Heart left ventricle (tissue), 16 donors: ENCODE measurements around the gene CYP2A6. TPM values are rescaled to one million over a fixed set of nuclear protein-coding genes. Genes with fewer than 3 reads are reported as not detected.

Source experiments
- ATAC-seq, 4 donors: fragments of 200-7000 bp; cut with Tn5 transposase; one replicate each; pipeline ENCODE4 v1.9.1; 2020 to 2022; ENCODE audit warnings: moderate library complexity in 4 of 4, mild to moderate bottlenecking in 3 of 4, moderate number of reproducible peaks in 1 of 4
- DNase-seq, 5 donors: peaks; one replicate each; pipeline ENCODE4 v3.0.0-alpha.2; 2020
- H3K27ac ChIP-seq, 12 donors: fragments of 200-600 bp; sonication (generic) in 4 of 12; one replicate each; pipeline versions ENCODE4 v1.5.0 to v1.8.0; 2016 to 2022; ENCODE audit warnings: mild to moderate bottlenecking in 2 of 12
- H3K27me3 ChIP-seq, 9 donors: fragments of 200-600 bp; sonication (generic) in 2 of 9; one replicate each; pipeline versions ENCODE4 v1.5.1 to v1.8.0; 2016 to 2022; ENCODE audit warnings: mild to moderate bottlenecking in 3 of 9
- H3K36me3 ChIP-seq, 9 donors: fragments of 200-600 bp; sonication (generic) in 2 of 9; one replicate each; pipeline versions ENCODE4 v1.5.0 to v1.8.0; 2018 to 2022; ENCODE audit warnings: mild to moderate bottlenecking in 2 of 9
- H3K4me1 ChIP-seq, 12 donors: fragments of 200-600 bp; sonication (generic) in 4 of 12; one replicate each; pipeline versions ENCODE4 v1.5.0 to v1.8.0; 2016 to 2022; ENCODE audit warnings: mild to moderate bottlenecking in 3 of 12
- H3K4me3 ChIP-seq, 12 donors: fragments of 200-600 bp; sonication (generic) in 4 of 12; one replicate each; pipeline versions ENCODE4 v1.5.0 to v1.8.0; 2017 to 2022; ENCODE audit warnings: mild to moderate bottlenecking in 9 of 12, moderate library complexity in 4 of 12
- H3K9me3 ChIP-seq, 12 donors: fragments of 200-600 bp; sonication (generic) in 4 of 12; one replicate each; pipeline versions ENCODE4 v1.5.0 to v1.8.0; 2016 to 2022; ENCODE audit warnings: mild to moderate bottlenecking in 1 of 12
- CTCF ChIP-seq, 12 donors: fragments of 200-600 bp; sonication (generic) in 4 of 12; IDR thresholded peaks; one replicate each; pipeline versions ENCODE4 v1.5.0 to v1.8.0; 2018 to 2022; ENCODE audit warnings: antibody characterized with exemption in 12 of 12, mild to moderate bottlenecking in 5 of 12
- POLR2A ChIP-seq, 2 donors: fragments of 450-650 bp; IDR thresholded peaks; one replicate each; pipeline ENCODE4 v1.6.1; 2017; ENCODE audit warnings: antibody characterized with exemption in 2 of 2, mild to moderate bottlenecking in 2 of 2, moderate library complexity in 2 of 2
- WGBS, 4 donors: extraction: QIAGEN DNeasy Blood & Tissue Kit in 2 of 4; methylation state at CpG; one replicate each; pipeline versions ENCODE4 v1.1.5 to v1.1.7; 2013 to 2018; 5-methylcytosine and 5-hydroxymethylcytosine counted together
- intact Hi-C, 10 donors: fragments of 100-400 bp; cut with DNase I; formaldehyde crosslinking; loops; one replicate each; pipeline versions ENCODE4 v1.11.1 to v1.14.2; 2022
- polyA plus RNA-seq, 2 donors: library from polyadenylated mRNA; stranded (reverse); fragments of 200-250 nt; gene quantifications; one replicate each; pipeline ENCODE4 v1.2.3, GENCODE V29; 2013
- total RNA-seq, 9 donors: library from RNA; depleted of rRNA in 2 of 9; stranded (reverse); fragments of >200 nt in 2 of 9; fragmentation: NEBNext Ultra II Directional in 3 of 9; extraction: Animal tissue kit (Norgen Biotek cat#: 25700) in 3 of 9; gene quantifications; one replicate each; pipeline versions ENCODE4 v1.1.0 to v1.2.4, GENCODE V29; 2016 to 2023
- donor health status: ischemic (EF 13 %, LVEDD 7.1; RV severe dilation, severe dysfunction).
- donor health status: healthy with polysubstance abuse.
- donor health status: DM: no; HTN: yes; CAD: no.
- donor health status: DM: no; HTN: no; CAD: no.
- donor health status: ischemic (EF 25% LVEDD 6.9; RV normal size, moderate dysfunction).
- donor health status: ischemic (EF 25% LVEDD 5.7; RV mildly dilated, moderate dysfunction).
- donor health status: healthy.
- donor health status: DM: yes; HTN: yes; CAD: no.
- donor health status: ischemic (EF 35%, LVEDD 5.7; RV mildly dilated, moderate dysfunction).
- donor health status: nonischemic (EF 11% LVEDD 7.7; RV severe dilation, severe dysfunction).
- donor health status: DM: yes; HTN: yes; CAD: no.
- donor health status: PGD.
- donor health status: ischemic (EF 29% LVEDD 5.4; RV normal size, mild dysfunction).
- donor health status: nonischemic (EF 23%, LVEDD 6.1; RV moderate dilation, normal function).

CYP2A6 gene
- total and polyA plus RNA-seq, 11 donors = 0.16 TPM; not detected in 10

- Histone ChIP-seq H3K27me3 (no peaks in the 10 kb centered on the region), H3K9me3 (no peaks in the 10 kb centered on the region), H3K4me3 (peak overlapping the region in 9 of 12 donors; percentile 1 to 38 (median 20)), H3K36me3 (peaks cover 0 to 57% (median 33%) of the 10 kb centered on the region in 9 donors), H3K27ac (peak overlapping the region; percentile 13 to 99 (median 97)), H3K4me1 (peaks cover 44 to 96% (median 82%) of the 10 kb centered on the region in 12 donors)
- TF ChIP-seq CTCF (IDR thresholded peaks at IDR 0.05) (peak; percentile 75 to 95 (median 86)), POLR2A (IDR thresholded peaks at IDR 0.05) (peak in 1 of 2 donors; percentile 33)
- peak; percentile 84 to 90 (median 87) for DNase-seq
- intact Hi-C loops = loop anchor here in 6 of 10 donors (5.0 to 10.0 kb wide), 5 partner anchors 89 to 384 kb away; partner anchors contain the start of genes COQ8B (in 2 of the 6), ITPKC (in 2 of the 6) and SERTAD1 (in 1 of the 6)
- WGBS, 4 donors = 27 to 43% (median 37%) methylated on average over 19 to 26 of the region's 26 CpGs
- peak; percentile 38 to 64 (median 48) for ATAC-seq
These were observed 43.7 kb downstream of the CYP2A6 start for GRCh38 chr19:40806423-40807146.

GRCh38 chr19:40805258-40805868, 44.9 kb downstream of the CYP2A6 start:
- TF ChIP-seq CTCF (IDR thresholded peaks at IDR 0.05) (no peak), POLR2A (IDR thresholded peaks at IDR 0.05) (no peak)
- peak overlapping the region in 11 of 12 donors; percentile 95 to 99 (median 97) for H3K27ac ChIP-seq
- DNase-seq (peak in 1 of 5 donors; percentile 62), ATAC-seq (peak in 2 of 4 donors; percentile 2)
- no peaks in the 10 kb centered on the region for H3K9me3 ChIP-seq
- 35 to 67% (median 55%) methylated on average over 2 of the region's 2 CpGs for WGBS, 4 donors
- peaks cover 56 to 100% (median 90%) of the 10 kb centered on the region in 12 donors for H3K4me1 ChIP-seq
- intact Hi-C loops = loop anchor here in 6 of 10 donors (5.0 to 10.0 kb wide), 5 partner anchors 88 to 383 kb away; partner anchors contain the start of genes COQ8B (in 2 of the 6), ITPKC (in 2 of the 6) and SERTAD1 (in 1 of the 6)
- H3K4me3 ChIP-seq = no peak overlapping the region
- H3K27me3 ChIP-seq = no peaks in the 10 kb centered on the region
- H3K36me3 ChIP-seq = peaks cover 0 to 69% (median 44%) of the 10 kb centered on the region in 9 donors

GRCh38 chr19:40804783-40805242, 45.4 kb downstream of the CYP2A6 start:
- TF ChIP-seq CTCF (IDR thresholded peaks at IDR 0.05) (peak in 2 of 12 donors; percentile 19 to 23), POLR2A (IDR thresholded peaks at IDR 0.05) (no peak)
- H3K9me3 ChIP-seq = no peaks in the 10 kb centered on the region
- H3K4me3 ChIP-seq = no peak overlapping the region
- DNase-seq (peak in 1 of 5 donors; percentile 53), ATAC-seq (peak in 3 of 4 donors; percentile 1 to 7 (median 1))
- H3K27me3 ChIP-seq = no peaks in the 10 kb centered on the region
- intact Hi-C loops = loop anchor here in 6 of 10 donors (5.0 to 10.0 kb wide), 5 partner anchors 88 to 383 kb away; partner anchors contain the start of genes COQ8B (in 2 of the 6), ITPKC (in 2 of the 6) and SERTAD1 (in 1 of the 6)
- 16 to 25% (median 22%) methylated on average over 7 of the region's 7 CpGs for WGBS, 4 donors
- H3K27ac ChIP-seq = peak overlapping the region; percentile 57 to 99 (median 97)
- H3K36me3 ChIP-seq = peaks cover 0 to 69% (median 44%) of the 10 kb centered on the region in 9 donors
- peaks cover 57 to 100% (median 90%) of the 10 kb centered on the region in 12 donors for H3K4me1 ChIP-seq
